Upper lobe of left lung (tissue), 4 donors: ENCODE results near the gene RASEF.

Experiments
- EP300 ChIP-seq, 4 donors: sonication (generic); formaldehyde crosslinking; IDR thresholded peaks; one replicate each; pipeline ENCODE4 v1.5.1; 2017; ENCODE audit warnings: antibody characterized with exemption in 4 of 4, control low read depth in 2 of 4
- POLR2A ChIP-seq, 4 donors: fragments of 450-650 bp; IDR thresholded peaks; one replicate each; pipeline ENCODE4 v1.5.1; 2016 to 2017; ENCODE audit warnings: antibody characterized with exemption in 4 of 4, mild to moderate bottlenecking in 2 of 4
- TF ChIP-seq, protein P1 (sequence below), 6 experiments: fragments of 450-650 bp in 4 of 6; fragments of 200-600 bp in 2 of 6; sonication (generic) in 2 of 6; IDR thresholded peaks; one replicate each; pipeline ENCODE4 v1.5.1; 2016 to 2019; ENCODE audit warnings: antibody characterized with exemption in 6 of 6

DNA sequence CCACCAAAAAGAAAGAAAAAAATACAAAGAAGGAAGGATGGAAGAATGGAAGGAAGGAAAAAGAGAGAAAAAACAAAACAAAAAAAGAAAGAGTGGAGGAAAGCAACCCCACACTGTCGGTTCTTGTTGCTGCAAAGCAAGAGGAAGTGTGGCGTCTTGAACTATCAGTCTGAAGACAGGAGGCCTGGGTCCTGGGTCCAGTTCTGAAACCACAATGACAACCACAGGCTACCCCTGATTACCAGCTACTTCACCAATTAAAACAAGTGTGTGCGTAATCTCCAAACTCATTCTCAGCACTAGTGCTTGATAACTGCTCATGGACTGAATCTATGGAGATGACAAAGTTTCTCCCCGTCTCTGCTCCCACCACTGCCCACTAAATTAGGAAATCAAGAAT lies 93.7 kb downstream of the RASEF start:
- TF ChIP-seq EP300 (IDR thresholded peaks at IDR 0.05) (no peak), POLR2A (IDR thresholded peaks at IDR 0.05) (no peak)
- TF ChIP-seq, protein P1, sequence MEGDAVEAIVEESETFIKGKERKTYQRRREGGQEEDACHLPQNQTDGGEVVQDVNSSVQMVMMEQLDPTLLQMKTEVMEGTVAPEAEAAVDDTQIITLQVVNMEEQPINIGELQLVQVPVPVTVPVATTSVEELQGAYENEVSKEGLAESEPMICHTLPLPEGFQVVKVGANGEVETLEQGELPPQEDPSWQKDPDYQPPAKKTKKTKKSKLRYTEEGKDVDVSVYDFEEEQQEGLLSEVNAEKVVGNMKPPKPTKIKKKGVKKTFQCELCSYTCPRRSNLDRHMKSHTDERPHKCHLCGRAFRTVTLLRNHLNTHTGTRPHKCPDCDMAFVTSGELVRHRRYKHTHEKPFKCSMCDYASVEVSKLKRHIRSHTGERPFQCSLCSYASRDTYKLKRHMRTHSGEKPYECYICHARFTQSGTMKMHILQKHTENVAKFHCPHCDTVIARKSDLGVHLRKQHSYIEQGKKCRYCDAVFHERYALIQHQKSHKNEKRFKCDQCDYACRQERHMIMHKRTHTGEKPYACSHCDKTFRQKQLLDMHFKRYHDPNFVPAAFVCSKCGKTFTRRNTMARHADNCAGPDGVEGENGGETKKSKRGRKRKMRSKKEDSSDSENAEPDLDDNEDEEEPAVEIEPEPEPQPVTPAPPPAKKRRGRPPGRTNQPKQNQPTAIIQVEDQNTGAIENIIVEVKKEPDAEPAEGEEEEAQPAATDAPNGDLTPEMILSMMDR (IDR thresholded peaks at IDR 0.05), result no peak
